Tongue (tissue), 2 donors: ENCODE results near the gene PTK7. TPM values are rescaled to one million over a fixed set of nuclear protein-coding genes. Genes with fewer than 3 reads are reported as not detected.
"Not testable (repeated sequence)": the region's sequence is repeated elsewhere in the genome, so short reads cannot be mapped to it uniquely, and the experiment has no call there.

ENCODE experiments used
- DNase-seq: peaks from one replicate; pipeline ENCODE4 v3.0.0-alpha.2; 2015
- total RNA-seq: library from RNA; depleted of rRNA; stranded (reverse); fragments of >200 nt; gene quantifications from one replicate; pipeline ENCODE4 v1.2.3, GENCODE V29; 2014

The PTK7 gene
- total RNA-seq, 1 donor from 2014 or later = 67.8 TPM

GRCh38 chr6:43086022-43086658, 10.0 kb downstream of the PTK7 start:
- no peak for DNase-seq

DNA sequence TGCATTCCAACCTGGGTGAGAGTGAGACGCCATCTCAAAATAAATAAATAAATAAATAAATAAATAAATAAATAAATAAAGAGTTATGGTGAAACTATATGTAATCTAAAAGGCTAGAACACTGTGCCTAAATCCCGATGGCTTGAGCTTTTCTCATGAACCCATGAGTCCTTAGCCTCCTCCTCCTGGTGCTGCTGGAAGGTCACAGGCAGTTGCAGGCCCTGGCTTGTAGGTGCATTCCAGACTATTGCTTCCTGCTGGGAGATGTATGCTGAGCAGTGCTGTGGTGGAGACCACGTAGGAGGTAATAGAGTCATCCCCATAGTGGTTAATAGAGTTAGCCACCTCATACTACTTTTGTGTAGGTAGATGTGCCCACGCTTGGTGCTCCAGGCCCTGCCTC, 12.5 kb downstream of the PTK7 start:
- DNase-seq = no peak

- no peak for DNase-seq
Measured at GRCh38 chr6:43089467-43089866, 13.4 kb downstream of the PTK7 start.

- DNase-seq = peak; percentile 48
Measured at GRCh38 chr6:43089874-43090558, 13.9 kb downstream of the PTK7 start.

GRCh38 chr6:43090559-43090956, 14.4 kb downstream of the PTK7 start:
- peak; percentile 74 for DNase-seq

- DNase-seq = no peak
Measured at GRCh38 chr6:43091020-43091419, 14.9 kb downstream of the PTK7 start.

DNA sequence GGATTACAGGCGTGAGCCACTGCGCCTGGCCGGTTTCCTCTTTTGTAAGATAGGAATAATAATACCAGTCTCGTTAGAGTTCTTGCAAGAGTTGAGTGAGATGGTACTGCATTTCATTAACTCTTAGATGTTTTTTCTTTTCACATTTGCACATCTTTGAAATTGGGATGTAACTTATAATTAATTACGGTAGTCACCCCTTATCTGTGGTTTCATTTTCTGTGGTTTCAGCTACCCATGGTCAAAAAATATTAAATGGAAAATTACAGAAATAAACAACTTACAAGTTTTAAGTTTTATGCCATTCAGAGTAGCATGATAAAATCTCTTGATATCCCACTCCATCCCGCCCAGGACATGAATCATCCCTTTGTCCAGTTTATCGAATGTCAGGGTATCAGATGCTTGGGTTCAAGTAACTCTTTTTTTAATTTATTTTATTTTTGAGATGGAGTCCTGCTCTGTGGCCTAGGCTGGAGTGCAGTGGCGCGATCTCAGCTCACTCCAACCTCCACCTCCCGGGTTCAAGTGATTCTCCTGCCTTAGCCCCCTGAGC, 15.4 kb downstream of the PTK7 start:
- no peak for DNase-seq

GRCh38 chr6:43092635-43093034, 16.5 kb downstream of the PTK7 start:
- no peak for DNase-seq

GRCh38 chr6:43093436-43094289, 17.5 kb downstream of the PTK7 start:
- no peak for DNase-seq

GRCh38 chr6:43095939-43096338, 19.8 kb downstream of the PTK7 start:
- DNase-seq = no peak

DNA sequence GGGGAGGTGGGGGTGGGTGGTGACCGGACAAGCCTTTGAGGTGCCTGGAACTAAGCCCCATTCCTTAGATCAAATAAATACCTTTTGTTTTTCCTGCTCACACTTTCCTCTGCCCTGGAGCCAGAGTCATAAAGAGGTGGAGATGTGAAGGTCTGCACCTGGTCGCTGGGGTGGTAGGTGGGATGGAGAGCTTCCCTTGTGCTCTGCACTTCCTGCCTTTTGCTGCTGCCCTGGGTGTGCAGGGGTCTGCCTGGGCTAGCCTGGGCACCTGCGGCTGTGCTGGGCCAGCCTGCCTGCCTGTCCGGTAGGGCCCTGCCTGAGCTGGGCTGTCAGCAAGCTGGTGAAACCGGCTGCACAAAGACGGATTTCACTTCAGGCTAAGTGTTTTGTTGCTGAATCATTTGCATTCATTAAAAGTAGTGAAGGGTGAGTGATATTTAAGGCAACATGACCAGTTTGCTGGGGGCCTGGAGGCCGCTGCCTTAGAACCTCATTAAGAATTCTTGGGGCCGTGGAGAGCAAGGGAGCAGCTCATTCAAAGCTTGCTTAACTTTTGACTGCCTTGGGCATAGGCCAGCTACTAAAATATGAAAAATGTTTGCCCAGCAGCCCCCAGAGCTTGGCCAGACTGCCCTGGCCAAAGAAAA, 20.5 kb downstream of the PTK7 start:
- no peak for DNase-seq

- no peak for DNase-seq
Measured at GRCh38 chr6:43097098-43097489, 21.0 kb downstream of the PTK7 start.

DNA sequence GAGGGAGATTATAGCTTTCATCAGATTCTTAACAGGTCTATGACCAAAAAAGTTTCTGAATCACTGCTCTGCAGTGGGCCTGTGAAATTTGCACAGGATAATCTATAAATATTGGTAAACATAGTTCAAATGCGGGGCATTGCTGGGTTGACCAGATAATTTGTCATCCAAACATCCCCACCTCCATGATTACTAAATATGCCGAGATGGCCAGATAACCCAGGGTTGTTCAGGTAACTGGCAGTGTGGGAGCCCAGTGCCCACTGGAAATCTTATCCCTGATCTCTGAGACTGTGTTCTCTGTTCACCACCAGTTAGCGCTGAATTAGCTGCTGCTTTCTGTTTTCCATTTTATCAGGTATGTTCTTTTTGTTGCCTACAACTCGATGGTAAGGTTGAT, 21.4 kb downstream of the PTK7 start:
- DNase-seq = no peak

DNA sequence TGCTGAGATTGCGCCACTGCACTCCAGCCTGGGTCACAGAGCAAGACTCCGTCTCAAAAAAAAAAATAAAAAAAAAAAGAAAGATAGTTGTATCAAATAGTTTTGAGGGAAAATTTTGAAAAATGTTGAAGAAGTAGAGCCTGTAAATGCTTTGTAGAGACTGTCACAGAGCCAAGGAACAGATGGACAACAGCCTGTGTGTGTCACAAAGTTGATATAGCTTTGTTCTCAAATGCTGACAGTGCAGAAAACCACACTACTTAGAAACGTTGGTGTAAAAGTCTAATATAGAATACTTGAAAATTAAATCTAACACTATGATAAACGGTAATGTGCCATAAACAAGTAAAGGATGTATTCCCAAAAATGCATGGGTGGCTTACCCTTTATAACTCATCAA, 25.4 kb downstream of the PTK7 start:
- DNase-seq = no peak

- DNase-seq = no peak
Measured at GRCh38 chr6:43103253-43103876, 27.3 kb downstream of the PTK7 start.

GRCh38 chr6:43105538-43106222, 29.6 kb downstream of the PTK7 start:
- DNase-seq = no peak

GRCh38 chr6:43107344-43108062, 31.4 kb downstream of the PTK7 start:
- no peak for DNase-seq

- no peak for DNase-seq
Measured at GRCh38 chr6:43113431-43114260, 37.5 kb downstream of the PTK7 start.

DNA sequence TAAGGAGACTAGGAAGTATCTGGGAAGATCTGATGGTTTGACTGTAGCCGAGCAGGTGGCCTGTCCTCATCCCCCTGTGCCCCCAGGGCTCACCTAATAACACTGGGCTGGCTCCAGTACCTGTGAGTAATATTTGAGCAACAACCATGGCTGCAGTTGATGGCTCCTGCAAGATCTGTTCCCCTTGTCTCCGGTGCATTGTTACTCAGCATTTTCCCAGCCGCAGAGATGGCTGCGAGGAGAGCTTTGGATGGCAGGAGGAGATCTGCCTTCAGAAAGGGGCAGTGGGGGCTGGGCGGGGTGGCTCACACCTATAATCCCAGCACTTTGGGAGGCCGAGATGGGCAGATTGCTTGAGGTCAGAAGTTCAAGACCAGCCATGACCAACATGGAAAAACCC, 39.3 kb downstream of the PTK7 start:
- DNase-seq = no peak

DNA sequence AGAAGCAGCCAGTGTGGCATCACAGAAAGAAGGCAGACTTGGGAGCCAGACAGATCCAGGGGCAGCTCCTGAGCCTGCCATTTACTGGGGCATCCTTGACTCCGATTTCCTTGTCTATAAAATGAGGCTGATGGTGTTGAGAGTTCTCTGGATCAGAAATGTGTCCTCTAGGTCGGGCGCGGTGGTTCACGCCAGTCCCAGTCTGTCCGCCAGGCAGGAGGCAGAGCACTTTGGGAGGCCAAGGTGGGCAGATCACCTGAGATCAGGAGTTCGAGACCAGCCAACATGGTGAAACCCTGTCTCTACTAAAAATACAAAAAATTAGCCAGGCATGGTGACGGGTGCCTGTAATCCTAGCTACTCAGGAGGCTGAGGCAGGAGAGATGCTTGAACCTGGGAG, 41.4 kb downstream of the PTK7 start:
- DNase-seq = not testable (repeated sequence)
